Left cardiac atrium (tissue), 4 donors: ENCODE measurements around the gene KMT2B. TPM values are rescaled to one million over a fixed set of nuclear protein-coding genes. Genes with fewer than 3 reads are reported as not detected.

Source experiments
- ATAC-seq, 2 donors: fragments of 200-7000 bp; cut with Tn5 transposase; one replicate each; pipeline ENCODE4 v1.9.1; 2020; ENCODE audit warnings: mild to moderate bottlenecking in 2 of 2, moderate library complexity in 2 of 2
- DNase-seq: peaks from one replicate; pipeline ENCODE4 v3.0.0-alpha.2; 2020
- intact Hi-C, 2 donors: fragments of 100-400 bp; cut with DNase I; formaldehyde crosslinking; loops; one replicate each; pipeline versions ENCODE4 v1.14.1 to v1.15.1; 2022 to 2023
- total RNA-seq, 2 donors: library from RNA; stranded (reverse); fragmentation: NEBNext Ultra II Directional; extraction: Animal tissue kit (Norgen Biotek cat#: 25700); gene quantifications; one replicate each; pipeline ENCODE4 v1.2.1, GENCODE V29; 2021
- donor health status: DM: no; HTN: yes; CAD: no.
- donor health status: DM: no; HTN: yes; CAD: no; lungs with severe emphysema.
- donor health status: DM: yes; HTN: yes; CAD: no.
- donor health status: Dilated cardiomyopathy.

The KMT2B gene
- total RNA-seq, 2 donors from 2014 or later = 15.4 to 17.1 TPM

GRCh38 chr19:35751839-35752745, 34.3 kb downstream of the KMT2B start:
- DNase-seq = no peak
- ATAC-seq = no peak
- intact Hi-C loops = no loop called here

DNA sequence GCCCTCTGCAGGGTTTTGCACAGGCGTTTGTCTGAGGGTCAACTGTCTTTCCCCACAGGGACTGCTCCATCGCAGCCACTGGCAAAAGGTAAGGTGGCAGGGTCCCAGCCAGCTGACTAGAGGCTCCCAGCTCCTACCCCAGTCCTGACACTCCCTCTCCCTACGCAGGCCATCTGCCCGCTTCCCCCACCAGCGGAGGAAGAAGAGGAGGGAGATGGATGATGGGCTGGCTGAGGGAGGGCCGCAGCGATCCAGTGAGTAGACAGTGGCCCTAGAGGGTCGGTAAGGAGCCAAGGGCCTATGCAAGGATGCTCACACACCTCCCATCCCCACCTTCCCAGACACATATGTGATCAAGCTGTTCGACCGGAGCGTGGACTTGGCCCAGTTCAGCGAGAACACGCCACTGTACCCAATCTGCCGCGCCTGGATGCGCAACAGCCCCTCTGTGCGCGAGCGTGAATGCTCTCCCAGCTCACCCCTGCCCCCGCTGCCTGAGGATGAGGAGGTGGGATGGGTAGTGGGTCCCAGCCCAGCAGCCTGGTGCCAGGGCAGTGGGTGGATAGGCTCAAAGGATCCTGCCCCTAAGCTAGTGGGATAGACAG, 35.0 kb downstream of the KMT2B start:
- ATAC-seq (no peak), DNase-seq (no peak)
- intact Hi-C loops = no loop called here

- ATAC-seq (no peak), DNase-seq (no peak)
- intact Hi-C loops = no loop called here
Measured at GRCh38 chr19:35753634-35754369, 36.0 kb downstream of the KMT2B start.

GRCh38 chr19:35754370-35755130, 36.7 kb downstream of the KMT2B start:
- ATAC-seq = no peak
- intact Hi-C loops = no loop called here
- DNase-seq = no peak

GRCh38 chr19:35755131-35755549, 37.3 kb downstream of the KMT2B start:
- intact Hi-C loops = no loop called here
- ATAC-seq = peak in 1 of 2 donors; percentile 17

DNA sequence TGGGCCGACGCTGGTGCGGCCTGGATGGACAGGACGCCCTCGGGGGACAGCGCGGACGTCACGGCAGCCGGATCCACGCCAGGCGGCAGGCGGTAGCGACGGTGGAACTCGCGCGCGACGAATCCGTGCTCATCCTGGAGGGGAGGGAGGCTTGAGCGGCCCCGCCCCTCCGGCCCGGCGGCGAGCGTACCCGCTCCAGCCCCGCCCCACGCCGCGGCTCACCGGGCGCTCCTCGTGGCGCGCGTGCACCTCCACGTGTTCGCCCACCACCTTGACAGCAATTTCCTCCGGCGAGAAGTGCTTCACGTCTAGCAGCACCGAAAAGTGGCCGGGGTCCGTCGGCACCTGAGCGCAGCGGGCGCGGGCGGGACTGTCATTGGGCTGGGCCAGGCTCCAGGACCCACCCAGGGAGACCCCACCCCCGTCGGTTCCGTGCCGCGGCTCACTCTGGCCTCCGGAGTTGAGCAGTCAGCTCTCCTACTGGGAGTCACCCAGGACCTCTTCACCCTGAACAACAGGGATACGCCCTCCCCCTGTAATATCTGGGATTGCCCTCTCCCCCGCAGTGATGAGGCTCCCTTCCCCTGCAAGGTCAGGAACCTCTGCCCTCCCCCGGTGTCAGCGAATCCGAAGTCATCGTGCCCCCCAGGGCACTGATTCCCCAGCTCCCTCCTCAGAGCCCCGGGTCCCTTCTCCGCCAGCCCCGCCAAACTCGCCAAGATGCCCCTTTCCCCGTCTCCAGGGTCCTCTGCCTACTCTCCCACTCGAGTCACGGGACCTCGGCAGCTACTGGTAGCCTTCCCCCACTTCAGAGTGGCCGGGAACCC, 38.0 kb downstream of the KMT2B start:
- ATAC-seq (peak; percentile 33 to 55), DNase-seq (peak; percentile 91)
- intact Hi-C loops = no loop called here

More at GRCh38 chr19:35755131-35755549, 37.3 kb downstream of the KMT2B start:
- no peak for DNase-seq

DNA sequence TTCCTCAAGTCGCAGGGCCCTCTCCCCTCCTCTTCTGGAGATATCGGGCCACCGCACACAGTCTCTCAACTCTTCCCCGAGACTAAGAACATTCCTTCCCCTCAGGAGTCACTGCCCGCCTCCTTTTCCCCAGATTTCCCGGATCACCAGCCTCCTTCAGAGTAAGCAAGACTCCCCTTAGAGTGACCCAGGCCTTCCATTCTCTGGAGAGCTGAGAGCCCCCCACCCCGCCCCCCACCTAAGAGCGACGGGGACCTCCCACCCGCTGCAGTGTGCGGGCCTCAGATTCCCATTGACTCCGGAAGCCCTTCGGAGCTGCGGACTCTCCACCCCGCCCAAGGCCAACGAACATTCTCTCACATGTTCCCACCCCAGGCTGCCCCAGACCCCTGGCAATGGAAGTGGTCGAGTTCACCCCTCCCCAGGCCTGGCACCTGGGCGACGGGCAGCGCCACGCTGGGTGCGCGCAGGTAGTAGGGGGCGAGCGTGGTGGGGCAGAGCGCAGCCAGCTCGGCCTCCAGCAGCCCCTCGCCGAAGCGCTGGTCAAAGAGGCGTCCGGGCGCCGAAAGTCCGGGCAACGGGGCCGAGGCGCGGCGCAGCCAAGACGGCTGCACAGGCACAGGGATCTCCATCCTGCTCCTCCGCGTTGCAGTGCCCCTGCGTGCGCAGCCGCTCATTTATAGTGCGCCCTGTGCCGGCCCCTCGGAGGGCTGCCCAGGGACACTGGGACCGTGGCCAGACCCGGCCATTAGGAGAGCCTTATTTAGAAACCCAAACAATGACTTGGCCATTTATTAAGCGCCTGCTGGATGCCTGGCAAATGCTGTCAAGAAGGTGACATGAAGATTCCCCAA, 38.8 kb downstream of the KMT2B start, which contains the start of gene HSPB6:
Gene HSPB6, minus strand, starts transcription at position 653 of the 854 bp plus-strand sequence. Its CDS starts 21 bp downstream, at position 632.
- peak; percentile 40 to 45 for ATAC-seq
- intact Hi-C loops = no loop called here
- DNase-seq = peak; percentile 84

GRCh38 chr19:35757231-35757748, 39.5 kb downstream of the KMT2B start:
- intact Hi-C loops = no loop called here
- peak; percentile 60 to 71 for ATAC-seq
- peak; percentile 91 for DNase-seq

GRCh38 chr19:35757749-35758608, 40.2 kb downstream of the KMT2B start, which contains the start of gene PROSER3:
Gene PROSER3 (plus strand): TSS chr19:35758176. CDS start chr19:35758216, 40 bp downstream.
- ATAC-seq = peak; percentile 81 to 88
- DNase-seq = peak; percentile 97
- intact Hi-C loops = no loop called here

- intact Hi-C loops = no loop called here
- no peak for ATAC-seq
- DNase-seq = no peak
Measured at GRCh38 chr19:35759697-35760096, 41.9 kb downstream of the KMT2B start.

- intact Hi-C loops = no loop called here
- DNase-seq (no peak), ATAC-seq (no peak)
Measured at GRCh38 chr19:35760711-35761349, 43.0 kb downstream of the KMT2B start.

DNA sequence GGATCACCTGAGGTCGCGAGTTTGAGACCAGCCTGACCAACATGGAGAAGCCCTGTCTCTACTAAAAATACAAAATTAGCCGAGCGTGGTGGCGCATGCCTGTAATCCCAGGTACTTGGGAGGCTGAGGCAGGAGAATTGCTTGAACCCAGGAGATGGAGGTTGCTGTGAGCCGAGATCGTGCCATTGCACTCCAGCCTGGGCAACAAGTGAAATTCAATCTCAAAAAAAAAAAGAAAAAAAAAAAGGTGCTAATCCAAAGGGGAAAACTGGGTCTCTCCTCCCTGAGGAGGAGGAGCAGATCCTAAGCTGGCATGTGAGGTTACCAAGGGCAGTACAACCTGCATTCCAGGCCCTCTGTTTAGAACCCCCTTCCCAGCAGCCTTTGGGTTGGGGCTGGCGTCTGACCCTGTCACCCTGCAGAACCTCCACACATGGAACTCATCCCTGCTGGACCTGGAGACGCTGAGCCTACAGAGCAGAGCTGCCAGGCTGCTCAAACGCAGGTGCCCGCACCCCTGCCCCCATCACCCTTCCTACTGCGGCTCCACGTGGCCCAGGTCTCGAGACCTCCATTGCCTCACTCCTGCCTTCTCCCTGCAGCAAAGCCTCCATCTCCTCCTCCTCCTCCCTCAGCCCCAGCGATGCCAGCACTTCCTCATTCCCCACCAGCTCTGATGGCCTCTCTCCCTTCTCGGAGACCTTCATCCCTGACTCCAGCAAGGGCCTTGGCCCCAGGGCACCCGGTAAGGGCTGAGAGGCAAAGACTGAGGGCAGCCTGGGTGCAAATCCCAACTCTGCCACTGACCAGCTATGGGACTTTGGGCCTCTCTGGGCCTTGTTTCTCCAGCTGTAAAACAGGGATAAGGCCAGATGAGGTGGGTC, 46.9 kb downstream of the KMT2B start:
- DNase-seq (no peak), ATAC-seq (no peak)
- intact Hi-C loops = no loop called here

GRCh38 chr19:35766571-35767104, 48.8 kb downstream of the KMT2B start:
- ATAC-seq (peak in 1 of 2 donors; percentile 21), DNase-seq (no peak)
- intact Hi-C loops = no loop called here
